Muscle layer of duodenum (tissue), 2 donors: ENCODE data around the gene HSPA1A.

Source experiments
- H3K27ac ChIP-seq: one replicate; pipeline ENCODE4 v1.7.0; 2013; ENCODE audit warnings: mild to moderate bottlenecking, low read length
- H3K27me3 ChIP-seq: one replicate; pipeline ENCODE4 v1.7.0; 2013; ENCODE audit warnings: low read depth, mild to moderate bottlenecking, control low read depth, low read length
- H3K36me3 ChIP-seq, 2 donors: one replicate each; pipeline ENCODE4 v1.7.0; 2013; ENCODE audit warnings: low read length in 2 of 2, control low read depth in 1 of 2, mild to moderate bottlenecking in 1 of 2; ENCODE audit not compliant: insufficient read depth in 2 of 2, control insufficient read depth in 1 of 2
- H3K4me1 ChIP-seq, 2 donors: one replicate each; pipeline ENCODE4 v1.7.0; 2013; ENCODE audit warnings: low read length in 2 of 2, mild to moderate bottlenecking in 2 of 2, control low read depth in 1 of 2, moderate library complexity in 1 of 2; ENCODE audit not compliant: insufficient read depth in 2 of 2, control insufficient read depth in 1 of 2
- H3K4me3 ChIP-seq, 2 donors: one replicate each; pipeline ENCODE4 v1.7.0; 2013; ENCODE audit warnings: low read length in 2 of 2, low read depth in 1 of 2, mild to moderate bottlenecking in 1 of 2
- H3K9me3 ChIP-seq, 2 donors: one replicate each; pipeline ENCODE4 v1.7.0; 2013; ENCODE audit warnings: low read length in 2 of 2, control low read depth in 1 of 2, mild to moderate bottlenecking in 1 of 2; ENCODE audit not compliant: control insufficient read depth in 1 of 2
- donor health status: healthy.

Gene HSPA1A

DNA sequence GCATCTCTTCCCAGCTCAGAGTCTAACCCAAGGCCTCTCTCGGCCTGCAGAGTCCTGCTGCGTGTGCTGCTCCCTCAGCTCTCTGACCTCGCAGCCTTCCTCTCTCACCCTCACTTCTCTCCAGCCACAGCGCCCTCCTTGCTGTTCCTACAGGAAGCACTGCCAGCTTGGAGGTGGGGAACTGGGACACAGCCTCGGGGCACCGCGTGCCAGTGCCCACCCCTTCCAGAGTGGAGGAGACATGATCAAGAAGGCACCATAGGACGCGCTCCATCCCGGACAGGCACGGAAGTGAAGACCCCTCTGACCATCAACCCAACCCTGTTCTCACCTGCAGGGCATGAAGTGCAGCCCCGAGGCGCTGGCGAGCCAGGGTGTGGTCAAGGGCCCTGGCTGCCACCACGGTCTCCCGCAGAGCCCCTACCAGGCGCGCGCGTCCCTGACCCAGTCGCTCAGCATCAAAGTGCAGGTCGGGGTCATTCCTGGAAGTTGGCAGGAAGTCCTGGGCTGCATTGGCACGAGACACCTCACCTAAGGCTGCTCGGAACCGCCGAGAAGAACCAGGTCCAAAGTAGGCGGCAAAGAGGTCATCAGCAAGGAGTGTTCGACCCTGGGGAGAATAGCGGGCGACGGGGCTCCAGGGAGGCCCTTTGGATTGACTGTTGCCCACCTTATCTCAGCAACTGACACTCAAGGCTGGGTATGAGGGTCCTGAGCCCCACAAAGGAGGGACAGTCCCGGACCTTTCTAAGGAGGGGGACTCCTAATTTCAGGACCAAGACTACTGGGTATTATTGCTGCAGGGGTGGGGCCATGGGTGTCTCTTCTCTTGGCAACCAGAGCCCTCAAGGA is 39.5 kb upstream of the HSPA1A start:
- no peaks in the 10 kb centered on the region for H3K27me3 ChIP-seq
- peaks cover 0 to 12% of the 10 kb centered on the region in 2 donors for H3K4me1 ChIP-seq
- H3K4me3 ChIP-seq = no peak overlapping the region
- H3K9me3 ChIP-seq = no peaks in the 10 kb centered on the region
- H3K36me3 ChIP-seq = peaks cover 7 to 26% of the 10 kb centered on the region in 2 donors
- H3K27ac ChIP-seq = no peak overlapping the region

GRCh38 chr6:31776485-31776988 is 38.8 kb upstream of the HSPA1A start:
- peaks cover 0 to 12% of the 10 kb centered on the region in 2 donors for H3K4me1 ChIP-seq
- H3K27ac ChIP-seq = peak overlapping the region; percentile 14
- H3K36me3 ChIP-seq = peaks cover 11 to 32% of the 10 kb centered on the region in 2 donors
- no peaks in the 10 kb centered on the region for H3K27me3 ChIP-seq
- peak overlapping the region in 1 of 2 donors; percentile 8 for H3K4me3 ChIP-seq
- H3K9me3 ChIP-seq = no peaks in the 10 kb centered on the region

- H3K27me3 ChIP-seq = no peaks in the 10 kb centered on the region
- H3K4me1 ChIP-seq = peaks cover 0 to 12% of the 10 kb centered on the region in 2 donors
- peak within 1 kb of the TSS in 1 of 2 donors; percentile 8 for H3K4me3 ChIP-seq
- H3K9me3 ChIP-seq = no peaks in the 10 kb centered on the region
- H3K27ac ChIP-seq = peak within 1 kb of the TSS; percentile 45
- H3K36me3 ChIP-seq = peaks cover 11 to 38% of the 10 kb centered on the region in 2 donors
These were observed 38.2 kb upstream of the HSPA1A start, which contains the start of gene VWA7 for GRCh38 chr6:31776989-31777666. TSS of gene VWA7 (minus strand) at chr6:31777328. CDS start at chr6:31776779, 549 bp downstream.

DNA sequence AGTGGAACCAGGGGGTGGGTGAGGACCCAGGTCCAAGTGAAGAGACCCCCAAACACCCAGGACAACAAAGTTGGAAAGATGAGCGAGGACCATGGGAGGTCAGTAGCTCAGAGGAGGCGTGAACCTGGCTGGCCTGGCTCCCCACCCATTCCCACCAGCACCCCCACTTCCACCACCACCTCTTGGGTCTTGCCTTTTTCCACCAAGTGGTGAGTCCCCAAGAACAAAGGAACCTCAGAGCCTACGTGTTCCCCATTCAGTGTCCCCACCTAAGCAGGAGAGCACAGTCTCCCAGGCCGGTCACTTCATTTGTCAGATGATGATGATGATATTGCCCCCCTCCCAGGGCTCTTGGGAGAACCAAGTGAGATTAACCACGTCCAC is 37.7 kb upstream of the HSPA1A start:
- Histone ChIP-seq H3K4me1 (peaks cover 0 to 12% of the 10 kb centered on the region in 2 donors), H3K27ac (peak overlapping the region; percentile 45), H3K27me3 (no peaks in the 10 kb centered on the region), H3K9me3 (no peaks in the 10 kb centered on the region), H3K36me3 (peaks cover 11 to 44% of the 10 kb centered on the region in 2 donors), H3K4me3 (no peak overlapping the region)

- Histone ChIP-seq H3K4me3 (no peak overlapping the region), H3K9me3 (no peaks in the 10 kb centered on the region), H3K27me3 (no peaks in the 10 kb centered on the region), H3K27ac (no peak overlapping the region), H3K36me3 (peaks cover 11 to 48% of the 10 kb centered on the region in 2 donors), H3K4me1 (peaks cover 0 to 12% of the 10 kb centered on the region in 2 donors)
These were observed 37.1 kb upstream of the HSPA1A start for GRCh38 chr6:31778193-31778592.

DNA sequence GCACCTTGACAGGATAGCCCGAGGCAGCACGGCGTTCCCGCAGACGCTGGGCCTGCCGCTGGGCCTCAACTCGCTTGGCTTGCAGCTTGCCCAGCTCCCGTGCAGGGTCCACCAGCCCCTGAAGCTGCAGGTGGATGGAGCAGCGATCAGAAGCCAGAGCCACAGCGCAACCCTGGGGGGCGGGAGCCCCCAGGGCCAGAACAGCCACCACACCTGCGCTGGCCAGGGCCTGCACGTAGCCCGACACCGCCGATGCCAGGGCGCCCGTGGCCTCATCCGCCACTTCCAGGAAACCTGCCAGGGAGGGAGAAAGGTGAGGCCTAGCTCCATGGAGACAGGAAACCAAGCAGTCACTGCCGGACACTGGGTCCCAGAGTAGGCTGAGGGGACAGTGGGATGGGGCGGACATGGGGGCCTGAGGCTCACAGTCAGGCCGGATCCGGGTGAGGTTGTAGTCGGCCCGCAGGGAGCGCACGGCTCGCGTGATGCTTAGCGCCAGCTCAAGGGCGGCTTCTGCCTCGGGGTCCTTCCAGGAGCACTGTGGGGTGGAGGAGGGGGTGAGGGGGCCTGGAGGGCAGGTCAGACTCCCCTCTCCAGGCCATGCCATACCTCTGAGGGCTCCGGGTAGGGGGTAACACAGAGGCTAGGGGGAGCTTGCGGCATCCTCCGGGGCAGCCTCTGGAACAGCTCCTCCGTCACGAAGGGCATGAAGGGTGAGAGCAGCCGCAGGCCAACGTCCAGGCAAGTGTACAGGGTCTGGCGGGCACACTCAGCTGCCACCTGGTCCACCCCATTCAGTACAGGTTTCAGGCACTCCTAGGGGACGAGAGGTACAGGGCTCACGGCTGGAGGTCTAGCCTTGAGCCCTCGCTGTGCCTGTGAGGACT is 36.1 kb upstream of the HSPA1A start:
- peaks cover 0 to 12% of the 10 kb centered on the region in 2 donors for H3K4me1 ChIP-seq
- H3K9me3 ChIP-seq = no peaks in the 10 kb centered on the region
- H3K4me3 ChIP-seq = no peak overlapping the region
- H3K27ac ChIP-seq = no peak overlapping the region
- peaks cover 16 to 52% of the 10 kb centered on the region in 2 donors for H3K36me3 ChIP-seq
- H3K27me3 ChIP-seq = no peaks in the 10 kb centered on the region

DNA sequence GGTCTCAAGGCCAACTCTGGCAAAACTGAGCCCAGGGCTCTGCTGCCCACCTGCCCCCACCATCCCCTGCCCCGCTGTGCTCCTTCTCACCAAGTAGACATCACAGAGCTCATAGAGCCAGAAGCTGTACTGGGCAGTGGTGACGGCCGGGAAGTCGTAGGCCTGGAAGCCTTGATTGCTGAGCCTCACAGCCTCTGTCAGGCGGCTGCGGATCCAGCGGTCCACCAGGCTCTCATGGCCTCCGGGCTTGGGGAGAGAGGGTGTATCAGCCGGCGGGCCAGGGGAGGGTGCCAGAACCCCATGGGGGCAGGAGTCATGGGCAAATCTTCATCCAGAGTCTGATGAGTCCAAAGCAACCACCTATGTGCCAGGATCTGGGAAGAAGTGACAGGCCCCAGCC is 35.4 kb upstream of the HSPA1A start:
- Histone ChIP-seq H3K36me3 (peaks cover 22 to 58% of the 10 kb centered on the region in 2 donors), H3K27ac (no peak overlapping the region), H3K4me1 (peaks cover 0 to 12% of the 10 kb centered on the region in 2 donors), H3K9me3 (no peaks in the 10 kb centered on the region), H3K27me3 (no peaks in the 10 kb centered on the region), H3K4me3 (no peak overlapping the region)

DNA sequence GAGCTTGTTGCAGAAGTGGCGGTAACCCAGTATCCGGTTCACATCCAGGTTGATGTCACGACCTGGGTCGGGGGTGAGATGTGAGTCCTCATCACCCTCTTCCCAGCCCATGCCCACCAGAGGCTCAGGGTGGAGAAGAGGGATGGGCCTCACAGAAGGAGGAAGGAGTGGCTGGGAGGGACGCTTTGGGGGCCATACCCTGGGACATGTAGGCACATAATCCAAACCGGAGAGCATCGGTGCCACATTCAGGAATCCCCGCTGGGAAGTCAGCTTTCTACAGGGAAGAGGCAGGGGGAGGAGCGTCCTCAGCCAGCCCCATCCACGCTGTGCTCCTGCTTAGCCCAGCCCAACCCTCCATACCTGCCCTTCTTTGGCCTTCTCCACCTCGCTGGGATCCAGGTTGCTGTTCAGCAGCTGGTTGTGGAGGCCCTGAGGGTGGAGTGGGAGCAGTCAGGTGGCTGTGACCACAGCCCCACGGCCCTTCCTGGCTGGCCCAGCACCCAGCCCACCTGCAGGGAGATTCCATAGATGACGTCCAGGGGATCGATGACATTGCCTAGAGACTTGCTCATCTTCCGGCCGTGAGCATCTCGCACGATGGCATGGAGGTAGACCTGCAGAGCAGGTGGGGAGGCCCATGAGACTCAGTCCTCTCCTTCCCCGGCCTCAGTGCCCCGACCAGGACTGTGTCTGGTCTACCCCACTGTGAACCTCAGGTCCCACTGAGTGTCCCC is 34.7 kb upstream of the HSPA1A start:
- Histone ChIP-seq H3K36me3 (peaks cover 30 to 66% of the 10 kb centered on the region in 2 donors), H3K27me3 (no peaks in the 10 kb centered on the region), H3K27ac (no peak overlapping the region), H3K4me1 (peaks cover 0 to 12% of the 10 kb centered on the region in 2 donors), H3K4me3 (no peak overlapping the region), H3K9me3 (no peaks in the 10 kb centered on the region)

DNA sequence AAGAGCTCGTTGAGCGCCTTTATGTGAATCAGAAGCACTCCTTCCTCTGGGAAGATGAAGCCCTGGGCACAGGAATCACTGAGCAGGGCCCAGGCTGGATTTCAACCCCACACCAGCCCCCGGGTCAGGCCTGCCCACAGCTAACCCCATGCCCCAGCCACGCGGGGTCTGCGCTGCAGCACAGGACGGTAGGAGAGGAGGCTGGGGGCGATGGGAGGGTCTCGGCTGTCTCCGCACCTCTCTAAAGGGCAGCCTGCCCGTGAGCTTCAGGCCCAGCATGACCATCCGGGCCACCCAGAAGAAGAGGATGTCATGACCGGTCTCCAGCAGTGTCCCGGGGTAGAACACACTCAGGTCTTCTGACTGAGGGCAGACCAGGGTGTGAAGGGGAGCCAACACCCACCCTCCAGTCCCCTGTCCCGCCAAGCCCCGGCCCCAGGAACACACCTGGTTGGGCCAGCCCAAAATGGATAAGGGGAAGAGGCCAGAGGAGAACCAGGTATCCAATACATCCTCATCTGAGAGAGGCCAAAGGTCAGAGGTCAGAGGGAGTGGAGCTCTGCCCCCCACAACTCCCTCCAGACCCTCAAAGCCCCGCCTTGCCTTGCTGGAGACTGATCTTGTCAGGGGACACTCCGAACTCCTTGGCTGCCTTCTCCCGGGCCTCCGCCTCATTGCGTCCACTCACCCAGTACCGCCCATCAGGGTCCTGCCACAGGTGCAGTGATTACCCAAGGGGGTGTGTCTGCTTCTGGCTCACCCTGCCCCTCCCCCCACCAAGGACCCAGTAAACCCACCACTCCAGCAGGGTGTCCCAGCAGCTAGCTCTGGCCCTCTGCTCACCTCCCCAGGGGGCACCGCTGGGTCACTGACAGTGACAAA is 33.9 kb upstream of the HSPA1A start:
- Histone ChIP-seq H3K4me1 (peaks cover 0 to 10% of the 10 kb centered on the region in 2 donors), H3K4me3 (no peak overlapping the region), H3K36me3 (peaks cover 30 to 66% of the 10 kb centered on the region in 2 donors), H3K27ac (no peak overlapping the region), H3K27me3 (no peaks in the 10 kb centered on the region), H3K9me3 (no peaks in the 10 kb centered on the region)
